Breast epithelium (tissue), 4 donors: Measurements from ENCODE around the gene OTOP2. TPM values are rescaled to one million over a fixed set of nuclear protein-coding genes. Genes with fewer than 3 reads are reported as not detected.
"Not testable (repeated sequence)": the region's sequence is repeated elsewhere in the genome, so short reads cannot be mapped to it uniquely, and the experiment has no call there.

Source experiments
- DNase-seq, 2 donors: peaks; one replicate each; pipeline ENCODE4 v3.0.0-alpha.2; 2019; ENCODE audit warnings: low spot score in 2 of 2
- H3K27ac ChIP-seq, 2 donors: fragments of 200-600 bp; sonication (generic) in 1 of 2; one replicate each; pipeline ENCODE4 v1.5.1; 2016 to 2019; ENCODE audit warnings: mild to moderate bottlenecking in 1 of 2
- H3K27me3 ChIP-seq, 2 donors: fragments of 200-600 bp; sonication (generic) in 1 of 2; one replicate each; pipeline versions ENCODE4 v1.5.1 to v1.6.0; 2017 to 2019; ENCODE audit warnings: control low read depth in 1 of 2, mild to moderate bottlenecking in 1 of 2
- H3K36me3 ChIP-seq: fragments of 200-600 bp; one replicate; pipeline ENCODE4 v1.5.1; 2019
- H3K4me1 ChIP-seq, 2 donors: fragments of 200-600 bp; sonication (generic); one replicate each; pipeline ENCODE4 v1.5.1; 2016 to 2019; ENCODE audit warnings: control low read depth in 1 of 2
- H3K4me3 ChIP-seq, 3 donors: fragments of 200-600 bp; sonication (generic); 1 replicate in 2 of 3; 2 replicates in 1 of 3; pipeline ENCODE4 v1.5.1; 2016 to 2019; ENCODE audit warnings: mild to moderate bottlenecking in 3 of 3, moderate library complexity in 2 of 3
- H3K9me3 ChIP-seq, 2 donors: fragments of 200-600 bp; sonication (generic) in 1 of 2; one replicate each; pipeline ENCODE4 v1.5.1; 2016 to 2019; ENCODE audit warnings: control low read depth in 1 of 2
- CTCF ChIP-seq, 3 donors: fragments of 450-650 bp; IDR thresholded peaks; one replicate each; pipeline ENCODE4 v1.5.1; 2016 to 2017; ENCODE audit warnings: antibody characterized with exemption in 3 of 3, mild to moderate bottlenecking in 3 of 3, moderate library complexity in 3 of 3
- POLR2A ChIP-seq: fragments of 450-650 bp; IDR thresholded peaks from one replicate; pipeline ENCODE4 v1.6.1; 2016; ENCODE audit warnings: antibody characterized with exemption, mild to moderate bottlenecking, moderate library complexity
- POLR2AphosphoS5 ChIP-seq, 3 donors: sonication (generic); formaldehyde crosslinking; IDR thresholded peaks; one replicate each; pipeline ENCODE4 v1.6.1; 2017; ENCODE audit warnings: antibody characterized with exemption in 3 of 3
- intact Hi-C: fragments of 100-400 bp; cut with DNase I; formaldehyde crosslinking; loops from one replicate; pipeline ENCODE4 v1.15.1; 2023; ENCODE audit warnings: low total_unique reads
- total RNA-seq, 3 donors: library from RNA; depleted of rRNA; stranded (reverse); fragments of >200 nt; gene quantifications; one replicate each; pipeline ENCODE4 v1.1.0, GENCODE V29; 2016

The OTOP2 gene
- total RNA-seq, 3 donors from 2014 or later, result 0.33 TPM; not detected in 2

- peak; percentile 61 for TF ChIP-seq POLR2A
- TF ChIP-seq POLR2AphosphoS5 (IDR thresholded peaks at IDR 0.05), result peak; percentile 37 to 75 (median 74)
- TF ChIP-seq CTCF (IDR thresholded peaks at IDR 0.05), result peak in 2 of 3 donors; percentile 15 to 28
- peak overlapping the region; percentile 94 to 95 for H3K27ac ChIP-seq
- no peaks in the 10 kb centered on the region for H3K27me3 ChIP-seq
- peak; percentile 60 to 83 for DNase-seq
- peaks cover 0 to 7% of the 10 kb centered on the region in 2 donors for H3K4me1 ChIP-seq
- H3K36me3 ChIP-seq, result no peaks in the 10 kb centered on the region
- no peaks in the 10 kb centered on the region for H3K9me3 ChIP-seq
- peak overlapping the region; percentile 51 to 74 (median 70) for H3K4me3 ChIP-seq
- intact Hi-C loops, result loop anchor here (10.0 kb wide), 1 partner anchor 53 kb away; no protein-coding TSS in a partner anchor
These were observed 58.0 kb downstream of the OTOP2 start for GRCh38 chr17:74981979-74982662.

- intact Hi-C loops, result loop anchor here (10.0 kb wide), 1 partner anchor 52 kb away; no protein-coding TSS in a partner anchor
- not testable (repeated sequence) for H3K36me3 ChIP-seq, H3K27me3 ChIP-seq, H3K9me3 ChIP-seq, H3K4me1 ChIP-seq, DNase-seq
- H3K27ac ChIP-seq, result peak overlapping the region; percentile 94 to 95
- H3K4me3 ChIP-seq, result peak overlapping the region; percentile 51 to 74 (median 70)
These were observed 58.7 kb downstream of the OTOP2 start for GRCh38 chr17:74982663-74983313.

Other genes with a start within 250 kb of the OTOP2 start
- 1 to 10 TPM in 1 of 3 donors, under 1 TPM in 2; 0.32 to 2.0 (median 0.98) TPM for gene CD300LF, start 211.3 kb upstream of the OTOP2 start, total RNA-seq
- gene RAB37, start 187.0 kb upstream of the OTOP2 start, total RNA-seq, result 1 to 10 TPM in 2 of 3 donors, under 1 TPM in 1; 0.98 to 2.1 (median 2.0) TPM
- 10 to 100 TPM; 15.8 to 82.8 (median 36.4) TPM for gene NHERF1, start 175.6 kb upstream of the OTOP2 start, total RNA-seq
- gene NAT9, start 147.9 kb upstream of the OTOP2 start, total RNA-seq, result 10 to 100 TPM; 20.6 to 41.3 (median 40.0) TPM
- gene GRIN2C, start 64.4 kb upstream of the OTOP2 start, total RNA-seq, result under 1 TPM in 1 of 3 donors, not detected in 2; 0.48 TPM
- gene FDXR, start 51.3 kb upstream of the OTOP2 start, total RNA-seq, result 1 to 10 TPM; 7.3 to 9.3 (median 8.8) TPM
- gene FADS6, start 30.6 kb upstream of the OTOP2 start, total RNA-seq, result under 1 TPM in 2 of 3 donors, not detected in 1; 0.33 to 0.80 TPM
- not detected for gene USH1G, start 1.0 kb upstream of the OTOP2 start, total RNA-seq
- not detected for gene OTOP3, start 11.6 kb downstream of the OTOP2 start, total RNA-seq
- 10 to 100 TPM in 2 of 3 donors, 1 to 10 TPM in 1; 6.1 to 46.5 (median 37.3) TPM for gene HID1, start 48.5 kb downstream of the OTOP2 start, total RNA-seq
- 10 to 100 TPM in 1 of 3 donors, 1 to 10 TPM in 2; 8.0 to 13.1 (median 9.2) TPM for gene CDR2L, start 63.4 kb downstream of the OTOP2 start, total RNA-seq
- gene MRPL58, start 88.4 kb downstream of the OTOP2 start, total RNA-seq, result 10 to 100 TPM; 38.6 to 48.6 (median 44.6) TPM
- 100 to 1,000 TPM; 190 to 268 (median 222) TPM for gene ATP5PD, start 122.7 kb downstream of the OTOP2 start, total RNA-seq
- 10 to 100 TPM; 23.5 to 28.4 (median 24.6) TPM for gene KCTD2, start 123.0 kb downstream of the OTOP2 start, total RNA-seq
- 10 to 100 TPM in 2 of 3 donors, 1 to 10 TPM in 1; 9.0 to 19.8 (median 18.4) TPM for gene SLC16A5, start 163.7 kb downstream of the OTOP2 start, total RNA-seq
- gene ARMC7, start 185.7 kb downstream of the OTOP2 start, total RNA-seq, result 1 to 10 TPM; 3.4 to 6.7 (median 5.6) TPM
- gene NT5C, start 207.5 kb downstream of the OTOP2 start, total RNA-seq, result 100 to 1,000 TPM in 1 of 3 donors, 10 to 100 TPM in 2; 79.6 to 106 (median 91.4) TPM
- 10 to 100 TPM in 2 of 3 donors, 1 to 10 TPM in 1; 9.9 to 30.5 (median 24.9) TPM for gene JPT1, start 230.2 kb downstream of the OTOP2 start, total RNA-seq